Body of pancreas (tissue), 4 donors: ENCODE results near the gene RBM20. TPM values are rescaled to one million over a fixed set of nuclear protein-coding genes. Genes with fewer than 3 reads are reported as not detected.

Source experiments
- ATAC-seq: fragments of 150-250 bp; one replicate; pipeline ENCODE4 v1.9.1; 2016
- DNase-seq, 4 donors: peaks; one replicate each; pipeline ENCODE4 v3.0.0-alpha.2; 2019
- H3K27ac ChIP-seq, 4 donors: fragments of 200-600 bp; sonication (generic); 1 replicate in 3 of 4; 2 replicates in 1 of 4; pipeline versions ENCODE4 v1.5.1 to v1.6.1; 2016 to 2019; ENCODE audit warnings: mild to moderate bottlenecking in 1 of 4, mixed read lengths in 1 of 4, moderate library complexity in 1 of 4
- H3K27me3 ChIP-seq, 2 donors: fragments of 200-600 bp; sonication (generic); one replicate each; pipeline ENCODE4 v1.6.0; 2016; ENCODE audit warnings: mild to moderate bottlenecking in 1 of 2
- H3K36me3 ChIP-seq, 2 donors: fragments of 200-600 bp; sonication (generic); replicated peaks in 1 of 2; 2 replicates each; pipeline ENCODE4 v1.5.1; 2016; ENCODE audit warnings: low read depth in 2 of 2; ENCODE audit not compliant: insufficient read depth in 1 of 2
- H3K4me1 ChIP-seq: fragments of 200-600 bp; sonication (generic); one replicate; pipeline ENCODE4 v1.6.0; 2016
- H3K4me3 ChIP-seq, 2 donors: fragments of 200-600 bp; sonication (generic); 1 replicate in 1 of 2; 2 replicates in 1 of 2; pipeline ENCODE4 v1.5.1; 2016 to 2019
- H3K9me3 ChIP-seq, 3 donors: fragments of 200-600 bp; sonication (generic); 1 replicate in 2 of 3; 2 replicates in 1 of 3; pipeline ENCODE4 v1.5.1; 2016
- POLR2A ChIP-seq, 3 donors: fragments of 450-650 bp; IDR thresholded peaks; one replicate each; pipeline ENCODE4 v1.6.1; 2016; ENCODE audit warnings: antibody characterized with exemption in 3 of 3, mild to moderate bottlenecking in 2 of 3
- WGBS, 2 donors: methylation state at CpG; one replicate each; pipeline ENCODE4 v1.1.5; 2017; 5-methylcytosine and 5-hydroxymethylcytosine counted together
- intact Hi-C: fragments of 100-400 bp; cut with DNase I; formaldehyde crosslinking; loops from one replicate; pipeline ENCODE4 v1.15.1; 2023
- total RNA-seq, 2 donors: library from RNA; depleted of rRNA; stranded (reverse); fragments of >200 nt; gene quantifications; one replicate each; pipeline ENCODE4 v1.1.0, GENCODE V29; 2016
- TF ChIP-seq, protein P1 (sequence below), 7 experiments: fragments of 450-650 bp in 4 of 7; fragments of 200-600 bp in 3 of 7; sonication (generic) in 3 of 7; IDR thresholded peaks; one replicate each; pipeline ENCODE4 v1.5.1; 2016 to 2019; ENCODE audit warnings: antibody characterized with exemption in 7 of 7

RBM20 gene
- total RNA-seq, 2 donors from 2014 or later, result 14.5 to 39.4 TPM

DNA sequence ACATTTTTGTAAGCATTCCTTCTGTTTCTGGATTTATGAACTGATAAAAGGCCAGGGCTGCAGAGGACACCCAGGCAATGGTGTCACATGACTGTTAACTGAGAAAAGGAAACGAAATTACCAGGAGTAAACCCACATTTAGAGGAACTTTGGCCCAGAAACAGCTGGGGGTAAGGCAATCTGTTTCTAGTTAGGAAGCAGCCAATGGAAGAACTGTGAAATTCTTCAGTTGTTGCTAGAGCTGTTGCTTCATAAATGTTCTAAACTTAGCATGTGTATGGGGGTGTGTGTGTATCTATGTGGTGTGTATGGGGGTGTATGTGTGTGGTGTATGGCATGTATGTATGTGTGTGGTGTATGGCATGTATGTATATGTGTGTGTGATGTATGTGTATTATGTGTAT lies 215.8 kb downstream of the RBM20 start:
- Histone ChIP-seq H3K4me1 (peaks cover 77% of the 10 kb centered on the region), H3K9me3 (no peaks in the 10 kb centered on the region), H3K27ac (peak overlapping the region; percentile 88 to 95 (median 92)), H3K36me3 (no peaks in the 10 kb centered on the region), H3K4me3 (no peak overlapping the region), H3K27me3 (no peaks in the 10 kb centered on the region)
- no peak for ATAC-seq
- no peak for TF ChIP-seq POLR2A (IDR thresholded peaks at IDR 0.05)
- TF ChIP-seq, protein P1, sequence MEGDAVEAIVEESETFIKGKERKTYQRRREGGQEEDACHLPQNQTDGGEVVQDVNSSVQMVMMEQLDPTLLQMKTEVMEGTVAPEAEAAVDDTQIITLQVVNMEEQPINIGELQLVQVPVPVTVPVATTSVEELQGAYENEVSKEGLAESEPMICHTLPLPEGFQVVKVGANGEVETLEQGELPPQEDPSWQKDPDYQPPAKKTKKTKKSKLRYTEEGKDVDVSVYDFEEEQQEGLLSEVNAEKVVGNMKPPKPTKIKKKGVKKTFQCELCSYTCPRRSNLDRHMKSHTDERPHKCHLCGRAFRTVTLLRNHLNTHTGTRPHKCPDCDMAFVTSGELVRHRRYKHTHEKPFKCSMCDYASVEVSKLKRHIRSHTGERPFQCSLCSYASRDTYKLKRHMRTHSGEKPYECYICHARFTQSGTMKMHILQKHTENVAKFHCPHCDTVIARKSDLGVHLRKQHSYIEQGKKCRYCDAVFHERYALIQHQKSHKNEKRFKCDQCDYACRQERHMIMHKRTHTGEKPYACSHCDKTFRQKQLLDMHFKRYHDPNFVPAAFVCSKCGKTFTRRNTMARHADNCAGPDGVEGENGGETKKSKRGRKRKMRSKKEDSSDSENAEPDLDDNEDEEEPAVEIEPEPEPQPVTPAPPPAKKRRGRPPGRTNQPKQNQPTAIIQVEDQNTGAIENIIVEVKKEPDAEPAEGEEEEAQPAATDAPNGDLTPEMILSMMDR (IDR thresholded peaks at IDR 0.05), result no peak
- DNase-seq, result peak in 2 of 4 donors; percentile 37 to 57
- intact Hi-C loops, result no loop called here
- WGBS, 2 donors, result 0 to 13% methylated on average over 1 of the region's 1 CpG

DNA sequence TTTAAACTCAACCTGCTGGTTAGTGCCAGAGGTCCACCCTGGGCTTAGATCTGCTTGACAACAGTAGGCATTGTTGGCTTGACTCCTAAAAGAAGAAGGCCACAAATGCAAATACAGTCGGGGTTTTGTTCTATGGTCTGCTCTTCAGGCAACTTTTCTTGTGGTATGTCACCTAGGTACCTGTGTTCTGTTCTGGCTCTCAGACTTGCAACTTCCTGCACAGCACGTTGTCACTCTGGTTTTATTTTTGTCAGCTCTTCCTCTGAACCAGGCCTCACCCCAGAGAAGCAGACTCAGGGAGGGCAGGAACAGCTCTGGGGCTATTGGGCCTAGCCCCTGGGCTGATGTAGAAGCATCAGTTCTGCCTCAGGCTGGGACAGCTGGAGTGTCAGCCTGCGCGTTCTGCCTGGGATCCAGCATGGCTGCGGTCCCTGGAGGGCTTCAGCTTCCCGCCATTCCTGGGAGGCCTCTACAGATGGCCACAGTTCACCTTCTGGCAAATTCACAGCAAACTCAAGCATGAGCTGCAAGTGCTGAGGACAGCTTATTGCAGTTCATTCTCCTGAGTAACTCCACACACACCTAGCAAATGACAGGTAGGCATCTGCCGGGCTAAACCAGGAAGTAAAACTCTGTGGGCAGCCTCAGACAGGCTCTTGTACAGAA lies 216.6 kb downstream of the RBM20 start:
- peak overlapping the region; percentile 88 to 95 (median 92) for H3K27ac ChIP-seq
- TF ChIP-seq, protein P1 (IDR thresholded peaks at IDR 0.05), result no peak
- TF ChIP-seq POLR2A (IDR thresholded peaks at IDR 0.05), result peak in 1 of 3 donors; percentile 20
- WGBS, 2 donors, result 39 to 67% methylated on average over 7 of the region's 7 CpGs
- no peak for ATAC-seq
- H3K27me3 ChIP-seq, result no peaks in the 10 kb centered on the region
- peak in 2 of 4 donors; percentile 44 to 59 for DNase-seq
- peaks cover 77% of the 10 kb centered on the region for H3K4me1 ChIP-seq
- intact Hi-C loops, result no loop called here
- H3K4me3 ChIP-seq, result no peak overlapping the region
- no peaks in the 10 kb centered on the region for H3K9me3 ChIP-seq
- H3K36me3 ChIP-seq, result no peaks in the 10 kb centered on the region

DNA sequence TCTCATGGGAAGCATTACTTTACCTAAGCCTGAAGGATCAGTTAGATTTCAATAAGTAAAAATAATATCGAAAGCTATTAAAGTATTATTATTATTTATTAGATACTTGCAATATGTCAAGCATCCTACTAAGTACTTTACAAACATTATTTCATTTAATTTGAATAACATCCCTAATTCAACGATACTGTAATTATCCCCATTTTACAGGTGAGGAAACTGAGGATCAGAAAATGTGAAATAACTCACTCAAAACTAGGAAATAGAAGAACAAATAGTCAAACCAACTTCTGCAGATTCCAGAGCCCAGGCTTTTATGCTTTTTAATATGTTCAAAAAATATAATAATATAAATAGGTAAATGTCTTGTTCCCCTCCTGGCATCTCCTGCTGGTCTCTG lies 217.3 kb downstream of the RBM20 start:
- ATAC-seq, result no peak
- TF ChIP-seq, protein P1 (IDR thresholded peaks at IDR 0.05), result no peak
- no peak for TF ChIP-seq POLR2A (IDR thresholded peaks at IDR 0.05)
- 94 to 99% methylated on average over 2 of the region's 2 CpGs for WGBS, 2 donors
- H3K27ac ChIP-seq, result peak overlapping the region; percentile 88 to 95 (median 92)
- DNase-seq, result no peak
- intact Hi-C loops, result no loop called here
- H3K36me3 ChIP-seq, result no peaks in the 10 kb centered on the region
- no peaks in the 10 kb centered on the region for H3K9me3 ChIP-seq
- H3K27me3 ChIP-seq, result no peaks in the 10 kb centered on the region
- H3K4me3 ChIP-seq, result no peak overlapping the region
- peaks cover 81% of the 10 kb centered on the region for H3K4me1 ChIP-seq

DNA sequence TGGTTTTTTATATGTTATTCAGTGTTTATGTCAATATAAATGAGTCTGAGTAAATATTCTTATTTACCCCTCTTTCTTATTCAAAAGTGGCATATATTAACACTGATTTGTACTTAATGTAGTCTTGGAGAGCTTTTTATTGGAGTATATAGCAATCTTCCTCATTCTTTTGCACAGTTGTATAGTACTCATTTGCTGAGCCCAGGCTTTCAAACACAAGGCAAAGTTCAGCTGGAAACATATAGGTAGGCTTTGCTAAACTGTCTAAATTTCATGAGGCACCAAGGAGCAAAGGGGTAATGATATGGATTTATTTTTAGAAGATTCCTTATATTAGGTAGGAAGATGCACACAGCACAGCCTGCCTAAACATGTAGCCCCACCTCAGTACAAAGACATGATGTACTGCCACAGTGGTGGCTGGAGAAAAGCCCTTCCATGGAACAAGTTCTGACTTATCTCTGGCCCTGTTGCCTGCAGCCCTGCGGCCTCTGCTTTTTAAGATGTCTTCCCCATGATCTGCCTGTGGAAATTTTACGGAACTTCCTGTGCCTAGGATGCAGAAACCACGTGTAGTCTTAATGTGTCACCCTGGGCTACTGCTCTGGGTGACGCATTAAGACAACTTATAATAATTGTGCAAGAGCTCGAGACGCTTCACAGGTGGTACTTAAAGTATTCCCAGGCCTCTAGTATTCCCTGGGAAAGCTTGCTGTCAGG lies 218.0 kb downstream of the RBM20 start:
- 58 to 68% methylated on average over 6 of the region's 6 CpGs for WGBS, 2 donors
- no peaks in the 10 kb centered on the region for H3K9me3 ChIP-seq
- H3K27me3 ChIP-seq, result no peaks in the 10 kb centered on the region
- H3K36me3 ChIP-seq, result no peaks in the 10 kb centered on the region
- DNase-seq (peak in 2 of 4 donors; percentile 74 to 77), ATAC-seq (peak; percentile 21)
- intact Hi-C loops, result no loop called here
- peak in 1 of 3 donors; percentile 31 for TF ChIP-seq POLR2A (IDR thresholded peaks at IDR 0.05)
- TF ChIP-seq, protein P1 (IDR thresholded peaks at IDR 0.05), result no peak
- H3K27ac ChIP-seq, result peak overlapping the region in 3 of 4 donors; percentile 56 to 95 (median 60)
- H3K4me1 ChIP-seq, result peaks cover 87% of the 10 kb centered on the region
- H3K4me3 ChIP-seq, result no peak overlapping the region
